A549 (cell line): ENCODE results near the gene JAKMIP2.

Experiments used
- CTCF ChIP-seq: fragments of >200 bp; sonication (Bioruptor Twin); formaldehyde crosslinking; IDR thresholded peaks from 3 replicates; pipeline ENCODE4 v1.5.1; 2016
- E2F6 ChIP-seq: IDR thresholded peaks from 2 replicates; pipeline ENCODE4 v1.6.1; 2012; ENCODE audit warnings: low read depth, borderline replicate concordance
- FOXS1 ChIP-seq: fragments of 250-450 bp; sonication (Bioruptor Pico); IDR thresholded peaks from 2 replicates; pipeline ENCODE4 v1.5.0; 2020; ENCODE audit warnings: mild to moderate bottlenecking, moderate library complexity
- GATA3 ChIP-seq: IDR thresholded peaks from 2 replicates; pipeline ENCODE4 v1.6.1; 2012; ENCODE audit warnings: borderline replicate concordance
- NR3C1 ChIP-seq: fragments of >200 bp; sonication (Bioruptor Twin); formaldehyde crosslinking; IDR thresholded peaks from 3 replicates; pipeline ENCODE4 v1.6.1; 2017
- POLR2AphosphoS2 ChIP-seq: conservative IDR thresholded peaks from 2 replicates; pipeline ENCODE4 v1.6.1; 2012; ENCODE audit warnings: low read length, improper control_type of control experiment, inconsistent platforms

- no peak for TF ChIP-seq POLR2AphosphoS2
- no peak for TF ChIP-seq CTCF
- no peak for TF ChIP-seq FOXS1 (CRISPR knock-in tag)
- no peak for TF ChIP-seq NR3C1
- TF ChIP-seq GATA3: no peak
- TF ChIP-seq E2F6: no peak
These were observed at the start of gene JAKMIP2 for GRCh38 chr5:147782110-147783028.
